DND-41 (cell line): ENCODE data around the gene MUCL1.

Source experiments
- CTCF ChIP-seq: IDR thresholded peaks from 2 replicates; pipeline ENCODE4 v1.5.1; 2012; ENCODE audit warnings: borderline replicate concordance, low read length, moderate library complexity, mild to moderate bottlenecking; ENCODE audit not compliant: poor library complexity, severe bottlenecking; ENCODE audit errors: extremely low read depth
- EZH2 ChIP-seq: IDR thresholded peaks from 3 replicates; pipeline ENCODE4 v1.6.1; 2012; ENCODE audit warnings: borderline replicate concordance, low read depth, mild to moderate bottlenecking, moderate library complexity, low read length, inconsistent platforms; ENCODE audit not compliant: severe bottlenecking

DNA sequence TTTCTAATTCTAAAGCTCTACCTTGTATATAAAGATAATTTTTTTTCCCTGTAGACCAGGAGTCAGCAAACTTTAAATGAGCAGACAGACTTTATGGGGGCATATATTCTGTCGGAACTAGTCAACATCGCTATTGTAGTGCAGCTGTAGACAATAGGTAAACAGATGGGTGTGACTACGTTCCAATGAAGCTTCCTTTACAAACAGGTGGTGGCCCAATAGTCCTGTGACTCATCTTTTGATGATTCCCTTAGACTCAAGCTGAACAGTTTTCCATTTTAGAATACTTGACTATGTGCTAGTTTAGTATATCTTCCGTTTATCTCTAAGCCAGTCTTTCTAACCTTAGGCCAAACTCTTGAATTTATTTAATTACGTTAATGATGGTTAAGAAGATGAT lies 16.3 kb downstream of the MUCL1 start:
- no peak for TF ChIP-seq CTCF
- no peak for TF ChIP-seq EZH2
